GM19025 (cell line): Measurements from ENCODE around the gene EXD3.
"Not testable (repeated sequence)": the region's sequence is repeated elsewhere in the genome, so short reads cannot be mapped to it uniquely, and the experiment has no call there.

Experiments used
- ATAC-seq: cut with Tn5 transposase; IDR thresholded peaks from one replicate; pipeline ENCODE4 v1.9.1; 2021; ENCODE audit warnings: mild to moderate bottlenecking, low read depth, moderate library complexity; ENCODE audit not compliant: unreplicated experiment

Gene EXD3

GRCh38 chr9:137266585-137267453 is 156.1 kb downstream of the EXD3 start:
- no peak for ATAC-seq

GRCh38 chr9:137266162-137266527 is 156.8 kb downstream of the EXD3 start:
- ATAC-seq, result no peak

- no peak for ATAC-seq
These were observed 157.3 kb downstream of the EXD3 start for GRCh38 chr9:137265496-137266161.

- no peak for ATAC-seq
These were observed 158.9 kb downstream of the EXD3 start for GRCh38 chr9:137264067-137264466.

GRCh38 chr9:137263506-137263905 is 159.5 kb downstream of the EXD3 start:
- no peak for ATAC-seq

DNA sequence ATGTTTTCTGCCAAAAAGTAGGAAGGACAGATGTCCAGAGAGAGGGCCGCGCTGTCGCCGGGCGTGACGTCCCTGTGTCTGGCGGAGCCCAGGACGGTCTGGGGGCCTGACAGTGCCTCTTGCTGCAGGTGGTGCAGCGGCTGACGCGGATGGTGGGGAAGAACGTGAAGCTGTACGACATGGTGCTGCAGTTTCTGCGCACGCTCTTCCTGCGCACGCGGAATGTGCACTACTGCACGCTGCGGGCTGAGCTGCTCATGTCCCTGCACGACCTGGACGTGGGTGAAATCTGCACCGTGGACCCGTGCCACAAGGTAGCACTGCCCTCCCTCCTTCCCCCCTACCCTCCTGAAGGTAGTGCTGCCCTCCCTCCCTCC is 160.1 kb downstream of the EXD3 start:
- ATAC-seq, result no peak

- ATAC-seq, result not testable (repeated sequence)
These were observed 160.6 kb downstream of the EXD3 start for GRCh38 chr9:137262173-137262908.
